Calu3 (cell line): ENCODE measurements around the gene PLPPR4. TPM values are rescaled to one million over a fixed set of nuclear protein-coding genes. Genes with fewer than 3 reads are reported as not detected.

Experiments used
- BruUV-seq: library from RNA; stranded (reverse); fragments of 400-500 nt; replicated peaks from 2 replicates; lab custom pipeline; 2021; lab: Mats Ljungman, UMichigan
- CTCF ChIA-PET: fragments of 300-600 bp; sonication (Branson Sonifier 250); formaldehyde crosslinking; loops from one replicate; lab custom pipeline; 2022; ENCODE audit warnings: antibody characterized with exemption; lab: Charles Lee
- DNase-seq: peaks from one replicate; pipeline ENCODE4 v3.0.0; 2022
- H3K27ac Mint-ChIP-seq: one replicate; pipeline ENCODE4 v1.8.0; 2022; ENCODE audit warnings: mixed read lengths; ENCODE audit not compliant: unreplicated experiment
- H3K27me3 Mint-ChIP-seq: one replicate; pipeline ENCODE4 v1.8.0; 2022; ENCODE audit warnings: mixed read lengths; ENCODE audit not compliant: unreplicated experiment
- H3K36me3 Mint-ChIP-seq: one replicate; pipeline ENCODE4 v1.8.0; 2022; ENCODE audit warnings: mild to moderate bottlenecking, moderate library complexity, mixed read lengths; ENCODE audit not compliant: insufficient read depth, unreplicated experiment
- H3K4me1 Mint-ChIP-seq: one replicate; pipeline ENCODE4 v1.8.0; 2022; ENCODE audit warnings: mild to moderate bottlenecking, low read depth, mixed read lengths; ENCODE audit not compliant: unreplicated experiment
- H3K4me3 Mint-ChIP-seq: one replicate; pipeline ENCODE4 v1.8.0; 2022; ENCODE audit warnings: mild to moderate bottlenecking, low read depth, moderate library complexity, mixed read lengths; ENCODE audit not compliant: unreplicated experiment
- H3K9me3 Mint-ChIP-seq: one replicate; pipeline ENCODE4 v1.8.0; 2022; ENCODE audit warnings: low read depth, mixed read lengths; ENCODE audit not compliant: unreplicated experiment
- CTCF ChIP-seq: fragments of 200-600 bp; IDR thresholded peaks from one replicate; pipeline ENCODE4 v1.8.0; 2022; ENCODE audit warnings: antibody characterized with exemption; ENCODE audit not compliant: unreplicated experiment
- intact Hi-C: fragments of 100-400 bp; cut with micrococcal nuclease; formaldehyde crosslinking; loops from one replicate; pipeline ENCODE4 v1.10.0; 2022; ENCODE audit not compliant: unreplicated experiment
- total RNA-seq: library from RNA; stranded (reverse); gene quantifications from 2 replicates; pipeline ENCODE4 v1.2.3, GENCODE V29; 2022

PLPPR4 gene
- total RNA-seq, 1 experiment from 2014 or later = 0.12 TPM

DNA sequence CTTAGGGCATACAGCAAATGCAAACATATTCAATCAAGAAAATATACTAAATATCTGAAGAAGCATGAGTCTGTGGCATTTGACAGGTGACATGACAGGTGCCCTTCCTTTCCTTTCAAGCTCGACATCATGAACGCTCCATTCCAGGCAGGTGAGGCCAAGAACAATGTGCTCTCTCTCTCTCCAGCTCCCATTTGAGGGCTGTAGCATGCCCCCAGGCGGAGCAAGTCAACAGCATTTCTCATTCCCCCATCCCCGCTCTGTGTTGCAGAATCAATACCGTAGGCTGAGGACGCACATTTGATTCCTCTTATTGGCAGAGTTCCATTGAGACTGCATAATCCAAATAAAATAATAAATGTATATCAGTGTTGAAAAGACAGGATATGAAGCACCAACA lies 24.6 kb upstream of the PLPPR4 start:
- Mint-ChIP-seq H3K27ac (no peak overlapping the region), H3K9me3 (no peaks in the 10 kb centered on the region), H3K4me3 (no peak overlapping the region), H3K4me1 (no peaks in the 10 kb centered on the region), H3K27me3 (no peaks in the 10 kb centered on the region), H3K36me3 (no peaks in the 10 kb centered on the region)
- CTCF ChIA-PET = no interaction called here
- DNase-seq = no peak
- intact Hi-C loops = loop anchor here (5.0 kb wide), 1 partner anchor 68 kb away; no protein-coding TSS in a partner anchor
- no peak for TF ChIP-seq CTCF
- BruUV-seq = no TSS peak

- BruUV-seq = no TSS peak
- Mint-ChIP-seq H3K27me3 (no peaks in the 10 kb centered on the region), H3K4me1 (no peaks in the 10 kb centered on the region), H3K4me3 (no peak overlapping the region), H3K36me3 (no peaks in the 10 kb centered on the region), H3K9me3 (no peaks in the 10 kb centered on the region), H3K27ac (no peak overlapping the region)
- intact Hi-C loops = loop anchor here (5.0 kb wide), 1 partner anchor 67 kb away; no protein-coding TSS in a partner anchor
- no peak for DNase-seq
- no peak for TF ChIP-seq CTCF
- CTCF ChIA-PET = no interaction called here
Measured at GRCh38 chr1:99240621-99241020, 23.7 kb upstream of the PLPPR4 start.

DNA sequence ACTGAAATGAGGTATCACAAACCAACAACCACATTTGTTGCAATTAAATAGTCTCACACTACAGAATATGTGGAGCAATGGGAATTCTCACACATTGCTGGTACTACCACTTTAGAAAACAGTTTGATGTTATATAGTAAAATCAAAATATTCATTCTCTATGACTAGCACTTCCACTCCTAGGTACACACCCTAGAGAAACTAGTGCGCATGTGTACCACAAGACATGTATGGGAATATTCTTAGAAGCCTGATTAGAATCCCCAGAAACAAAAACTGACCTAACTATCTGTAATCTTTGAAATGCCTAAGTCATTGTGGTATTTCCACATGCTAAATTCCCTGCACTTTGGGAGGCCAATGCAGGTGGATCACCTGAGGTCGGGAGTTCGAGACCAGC lies 18.1 kb upstream of the PLPPR4 start:
- no peak overlapping the region for H3K4me3 Mint-ChIP-seq
- no peaks in the 10 kb centered on the region for H3K4me1 Mint-ChIP-seq
- CTCF ChIA-PET = no interaction called here
- H3K27me3 Mint-ChIP-seq = no peaks in the 10 kb centered on the region
- no peaks in the 10 kb centered on the region for H3K36me3 Mint-ChIP-seq
- DNase-seq = no peak
- intact Hi-C loops = no loop called here
- peaks cover 3% of the 10 kb centered on the region for H3K9me3 Mint-ChIP-seq
- H3K27ac Mint-ChIP-seq = no peak overlapping the region
- no TSS peak for BruUV-seq
- TF ChIP-seq CTCF = no peak

DNA sequence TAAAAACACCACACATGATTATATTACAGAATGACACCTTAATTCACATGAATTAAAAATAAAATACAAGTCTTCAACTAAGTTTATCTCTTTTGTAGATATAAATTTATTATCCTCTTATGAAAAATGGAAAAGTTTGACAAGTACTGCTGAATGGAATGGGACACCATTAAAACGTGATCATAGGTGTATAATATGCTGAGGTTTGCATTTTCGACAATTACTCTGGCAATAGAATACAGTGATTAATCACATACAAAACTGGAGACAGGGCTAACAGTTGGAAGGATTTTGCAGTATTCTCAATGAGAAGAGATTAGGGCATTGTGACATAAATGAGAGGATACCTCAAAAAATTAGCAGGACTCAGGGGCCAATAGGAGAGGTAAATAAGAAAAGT lies 17.1 kb upstream of the PLPPR4 start:
- CTCF ChIA-PET = no interaction called here
- H3K9me3 Mint-ChIP-seq = peaks cover 3% of the 10 kb centered on the region
- DNase-seq = no peak
- no peaks in the 10 kb centered on the region for H3K36me3 Mint-ChIP-seq
- H3K4me3 Mint-ChIP-seq = no peak overlapping the region
- H3K27ac Mint-ChIP-seq = no peak overlapping the region
- intact Hi-C loops = no loop called here
- no peak for TF ChIP-seq CTCF
- H3K4me1 Mint-ChIP-seq = no peaks in the 10 kb centered on the region
- no TSS peak for BruUV-seq
- H3K27me3 Mint-ChIP-seq = no peaks in the 10 kb centered on the region
